ENCODE results near the gene METTL4. TPM values are rescaled to one million over a fixed set of nuclear protein-coding genes. Genes with fewer than 3 reads are reported as not detected.

METTL4 gene
- total and polyA plus RNA-seq, 2 donors (not counting 3 experiments of a cell fraction or from before 2014, with no cell fraction given): 8.3 to 17.4 TPM

- Histone ChIP-seq H3K36me3 (ENCODE audit: control insufficient read depth in 2 of 2, extremely low read depth in 1 of 2, insufficient read depth in 2 of 2, low read length in 2 of 2) (peaks cover 0 to 2% of the 10 kb centered on the region in 2 experiments), H3K27me3 (ENCODE audit: control insufficient read depth in 2 of 2, insufficient read depth in 2 of 2, low read length in 2 of 2) (no peaks in the 10 kb centered on the region), H3K79me2 (ENCODE audit: control insufficient read depth, insufficient read depth, low read length) (peaks cover 11% of the 10 kb centered on the region), H3K4me2 (ENCODE audit: insufficient read depth, low read length) (no peak overlapping the region), H3K4me1 (ENCODE audit: control insufficient read depth, extremely low read depth, insufficient read depth, low read length) (no peaks in the 10 kb centered on the region), H3K9me3 (replicated peaks; ENCODE audit: control insufficient read depth, insufficient read depth, low read length) (no peaks in the 10 kb centered on the region), H3K27ac (ENCODE audit: insufficient read depth, low read depth, low read length) (no peak overlapping the region), H4K20me1 (replicated peaks; ENCODE audit: control insufficient read depth, extremely low read depth, insufficient read depth, low read length) (no peaks in the 10 kb centered on the region), H2AFZ (ENCODE audit: low read depth, low read length) (no peak overlapping the region), H3K9me1 (replicated peaks; ENCODE audit: control insufficient read depth, extremely low read depth, insufficient read depth, low read length) (no peaks in the 10 kb centered on the region), H3K9ac (replicated peaks; ENCODE audit: extremely low read depth, insufficient read depth, low read length) (no peak overlapping the region), H3K4me3 (replicated peaks in 1 of 3; ENCODE audit: insufficient read depth in 1 of 3, low read depth in 1 of 3, low read length in 3 of 3) (no peak overlapping the region)
- CTCF ChIA-PET: no interaction called here
- dilution Hi-C loops (cut with MboI; ENCODE audit: extremely low pct_ligation_motif_present, low sequenced_read_pairs): no loop called here
- POLR2A ChIA-PET: no interaction called here
- no peak for TF ChIP-seq FOS (IDR thresholded peaks at IDR 0.05; ENCODE audit: borderline replicate concordance, insufficient read depth, low read length)
- TF ChIP-seq POLR2A (IDR thresholded peaks at IDR 0.05; ENCODE audit: low read depth, low read length): no peak
- TF ChIP-seq EZH2 (IDR thresholded peaks at IDR 0.05; ENCODE audit: borderline replicate concordance, low read depth, low read length, severe bottlenecking): no peak
- no peak for TF ChIP-seq GATA2 (IDR thresholded peaks at IDR 0.05; ENCODE audit: insufficient read depth, insufficient read length, low read depth, low read length)
- TF ChIP-seq CTCF (IDR thresholded peaks at IDR 0.05; ENCODE audit: extremely low read depth in 1 of 2, insufficient read depth in 1 of 2, low read depth in 1 of 2, low read length in 2 of 2): no peak
- no peak for TF ChIP-seq POLR2AphosphoS5 (IDR thresholded peaks at IDR 0.05; ENCODE audit: insufficient read depth, low read depth, low read length)
- TF ChIP-seq MAX (IDR thresholded peaks at IDR 0.05; ENCODE audit: insufficient read depth, insufficient read length): no peak
- DNase-seq (ENCODE audit: low read depth, low spot score) (no peak), FAIRE-seq (no peak)
- intact Hi-C loops (cut with micrococcal nuclease): no loop called here
- no TSS peak for BruUV-seq (replicated peaks)
These were observed 6.9 kb downstream of the METTL4 start for GRCh38 chr18:2564373-2564772.

Measured in endothelial cell of umbilical vein (primary cell).